WERI-Rb-1 (cell line): ENCODE data around the gene RSPH1.

ENCODE experiments used
- DNase-seq: peaks from one replicate; pipeline ENCODE4 v3.0.0-alpha.2; 2020
- H3K27ac ChIP-seq: fragments of 250-450 bp; sonication (Bioruptor Pico); 2 replicates; pipeline ENCODE4 v1.5.1; 2020; ENCODE audit warnings: mild to moderate bottlenecking, moderate library complexity
- H3K27me3 ChIP-seq: fragments of 250-450 bp; sonication (Bioruptor Pico); 2 replicates; pipeline ENCODE4 v1.5.1; 2021; ENCODE audit warnings: mild to moderate bottlenecking, low read depth, moderate library complexity; ENCODE audit not compliant: insufficient read depth, severe bottlenecking
- H3K36me3 ChIP-seq: fragments of 250-450 bp; sonication (Bioruptor Pico); 2 replicates; pipeline ENCODE4 v1.5.1; 2020; ENCODE audit warnings: mild to moderate bottlenecking, moderate library complexity
- H3K4me3 ChIP-seq: 2 replicates; pipeline ENCODE4 v1.5.1; 2011; ENCODE audit warnings: low read depth, mild to moderate bottlenecking, control low read depth, low read length
- H3K9me3 ChIP-seq: fragments of 250-450 bp; sonication (Bioruptor Pico); 2 replicates; pipeline ENCODE4 v1.5.1; 2021; ENCODE audit warnings: mild to moderate bottlenecking, moderate library complexity; ENCODE audit not compliant: severe bottlenecking
- TF ChIP-seq, protein P1 (sequence below): IDR thresholded peaks from 2 replicates; pipeline ENCODE4 v1.5.1; 2011; ENCODE audit warnings: low read depth, mild to moderate bottlenecking, control low read depth, inconsistent platforms, low read length

RSPH1 gene

GRCh38 chr21:42489006-42489563, 6.9 kb downstream of the RSPH1 start:
- no peaks in the 10 kb centered on the region for H3K27me3 ChIP-seq
- no peaks in the 10 kb centered on the region for H3K36me3 ChIP-seq
- no peak overlapping the region for H3K4me3 ChIP-seq
- H3K27ac ChIP-seq: no peak overlapping the region
- DNase-seq: no peak
- H3K9me3 ChIP-seq: no peaks in the 10 kb centered on the region
- TF ChIP-seq, protein P1, sequence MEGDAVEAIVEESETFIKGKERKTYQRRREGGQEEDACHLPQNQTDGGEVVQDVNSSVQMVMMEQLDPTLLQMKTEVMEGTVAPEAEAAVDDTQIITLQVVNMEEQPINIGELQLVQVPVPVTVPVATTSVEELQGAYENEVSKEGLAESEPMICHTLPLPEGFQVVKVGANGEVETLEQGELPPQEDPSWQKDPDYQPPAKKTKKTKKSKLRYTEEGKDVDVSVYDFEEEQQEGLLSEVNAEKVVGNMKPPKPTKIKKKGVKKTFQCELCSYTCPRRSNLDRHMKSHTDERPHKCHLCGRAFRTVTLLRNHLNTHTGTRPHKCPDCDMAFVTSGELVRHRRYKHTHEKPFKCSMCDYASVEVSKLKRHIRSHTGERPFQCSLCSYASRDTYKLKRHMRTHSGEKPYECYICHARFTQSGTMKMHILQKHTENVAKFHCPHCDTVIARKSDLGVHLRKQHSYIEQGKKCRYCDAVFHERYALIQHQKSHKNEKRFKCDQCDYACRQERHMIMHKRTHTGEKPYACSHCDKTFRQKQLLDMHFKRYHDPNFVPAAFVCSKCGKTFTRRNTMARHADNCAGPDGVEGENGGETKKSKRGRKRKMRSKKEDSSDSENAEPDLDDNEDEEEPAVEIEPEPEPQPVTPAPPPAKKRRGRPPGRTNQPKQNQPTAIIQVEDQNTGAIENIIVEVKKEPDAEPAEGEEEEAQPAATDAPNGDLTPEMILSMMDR: no peak

- DNase-seq: no peak
- Histone ChIP-seq H3K9me3 (no peaks in the 10 kb centered on the region), H3K27ac (no peak overlapping the region), H3K4me3 (no peak overlapping the region), H3K36me3 (no peaks in the 10 kb centered on the region), H3K27me3 (no peaks in the 10 kb centered on the region)
- TF ChIP-seq, protein P1: no peak
Observed at GRCh38 chr21:42486531-42486930, 9.5 kb downstream of the RSPH1 start.

DNA sequence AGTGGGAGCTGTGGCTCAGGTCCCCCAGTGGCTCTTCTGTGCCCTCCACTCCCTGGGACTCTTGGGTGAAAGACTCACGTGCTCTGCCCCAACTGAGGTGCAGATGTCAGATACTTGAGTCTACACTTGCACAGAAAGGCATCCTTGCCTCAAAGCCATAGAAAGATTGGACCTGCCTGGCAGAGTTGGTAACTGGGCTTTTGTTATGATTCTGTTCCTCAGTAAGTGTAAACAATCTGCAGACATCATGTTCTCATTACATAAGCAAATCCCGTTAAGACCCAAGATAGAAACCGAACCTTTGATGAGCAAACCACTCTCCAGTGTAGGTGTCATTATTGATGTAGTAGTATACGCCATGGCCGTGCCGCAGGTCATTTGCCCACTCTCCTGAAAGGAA, 10.0 kb downstream of the RSPH1 start:
- no peak overlapping the region for H3K27ac ChIP-seq
- H3K36me3 ChIP-seq: no peaks in the 10 kb centered on the region
- TF ChIP-seq, protein P1: no peak
- no peaks in the 10 kb centered on the region for H3K9me3 ChIP-seq
- DNase-seq: no peak
- H3K4me3 ChIP-seq: no peak overlapping the region
- no peaks in the 10 kb centered on the region for H3K27me3 ChIP-seq

DNA sequence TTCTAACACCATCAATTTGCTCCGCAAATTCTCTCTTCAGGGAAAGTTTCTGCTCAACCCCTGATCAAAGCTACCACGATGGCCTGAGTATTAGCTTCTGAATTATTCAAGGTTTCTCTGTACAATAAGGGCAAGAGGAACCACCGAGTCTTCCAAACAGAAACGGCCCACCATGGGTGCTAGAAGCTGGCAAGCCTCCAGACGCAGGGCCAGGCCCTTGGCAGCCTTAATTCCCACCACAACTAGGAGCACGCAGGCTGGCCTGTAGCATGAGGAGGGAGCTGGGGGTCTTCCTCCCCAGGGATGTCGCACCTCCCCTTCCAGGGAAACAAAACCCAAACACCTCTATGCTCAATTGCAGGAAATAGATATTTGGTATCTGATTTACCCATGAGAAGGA, 11.1 kb downstream of the RSPH1 start:
- Histone ChIP-seq H3K36me3 (no peaks in the 10 kb centered on the region), H3K27ac (no peak overlapping the region), H3K9me3 (no peaks in the 10 kb centered on the region), H3K4me3 (no peak overlapping the region), H3K27me3 (no peaks in the 10 kb centered on the region)
- DNase-seq: no peak
- TF ChIP-seq, protein P1: no peak

GRCh38 chr21:42481169-42481568, 14.9 kb downstream of the RSPH1 start:
- no peaks in the 10 kb centered on the region for H3K27me3 ChIP-seq
- no peaks in the 10 kb centered on the region for H3K36me3 ChIP-seq
- TF ChIP-seq, protein P1: no peak
- no peak for DNase-seq
- H3K4me3 ChIP-seq: no peak overlapping the region
- H3K27ac ChIP-seq: no peak overlapping the region
- no peaks in the 10 kb centered on the region for H3K9me3 ChIP-seq

DNA sequence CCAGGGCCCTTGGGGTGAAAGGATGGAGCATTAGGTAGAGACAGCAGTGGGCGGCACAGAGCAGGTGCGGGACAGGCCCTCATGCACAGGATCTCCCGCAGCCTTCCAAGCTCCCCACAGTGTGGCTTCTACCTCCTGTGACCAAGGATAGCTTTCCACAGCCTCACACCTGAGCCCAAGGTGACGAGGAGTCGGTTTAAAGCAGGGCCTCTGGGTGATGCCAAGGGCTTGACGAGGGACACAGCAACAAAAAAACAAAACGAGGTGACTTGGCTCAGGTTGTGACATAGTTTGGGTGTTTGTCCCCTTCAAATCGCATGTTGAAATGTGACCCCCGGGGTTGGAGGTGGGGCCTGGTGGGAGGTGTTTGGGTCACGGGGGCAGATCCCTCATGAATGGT, 15.3 kb downstream of the RSPH1 start:
- TF ChIP-seq, protein P1: no peak
- Histone ChIP-seq H3K27me3 (no peaks in the 10 kb centered on the region), H3K4me3 (no peak overlapping the region), H3K27ac (no peak overlapping the region), H3K36me3 (no peaks in the 10 kb centered on the region), H3K9me3 (no peaks in the 10 kb centered on the region)
- DNase-seq: no peak
